Gastrocnemius medialis (tissue), 4 donors: ENCODE measurements around the gene DZIP3. TPM values are rescaled to one million over a fixed set of nuclear protein-coding genes. Genes with fewer than 3 reads are reported as not detected.
"Not testable (repeated sequence)": the region's sequence is repeated elsewhere in the genome, so short reads cannot be mapped to it uniquely, and the experiment has no call there.

Experiments
- ATAC-seq, 2 donors: fragments of 150-250 bp; one replicate each; pipeline ENCODE4 v1.9.1; 2016
- DNase-seq, 2 donors: peaks; one replicate each; pipeline ENCODE4 v3.0.0-alpha.2; 2019
- H3K27ac ChIP-seq, 4 donors: fragments of 200-600 bp; sonication (generic); 1 replicate in 1 of 4; 2 replicates in 3 of 4; pipeline ENCODE4 v1.5.1; 2016 to 2018; ENCODE audit warnings: mild to moderate bottlenecking in 2 of 4, moderate library complexity in 1 of 4
- H3K27me3 ChIP-seq, 3 donors: fragments of 200-600 bp; sonication (generic) in 2 of 3; 1 replicate in 1 of 3; 2 replicates in 2 of 3; pipeline versions ENCODE4 v1.5.1 to v1.6.0; 2016 to 2019; ENCODE audit warnings: mild to moderate bottlenecking in 1 of 3, moderate library complexity in 1 of 3
- H3K36me3 ChIP-seq, 2 donors: fragments of 200-600 bp; sonication (generic) in 1 of 2; one replicate each; pipeline ENCODE4 v1.5.1; 2017 to 2018
- H3K4me1 ChIP-seq, 2 donors: fragments of 200-600 bp; sonication (generic) in 1 of 2; one replicate each; pipeline ENCODE4 v1.5.1; 2016 to 2017; ENCODE audit warnings: mild to moderate bottlenecking in 2 of 2
- H3K4me3 ChIP-seq, 4 donors: fragments of 200-600 bp; sonication (generic) in 3 of 4; 1 replicate in 1 of 4; 2 replicates in 3 of 4; pipeline ENCODE4 v1.5.1; 2016 to 2019; ENCODE audit warnings: mild to moderate bottlenecking in 2 of 4
- H3K9me3 ChIP-seq, 3 donors: fragments of 200-600 bp; sonication (generic) in 2 of 3; 1 replicate in 1 of 3; 2 replicates in 2 of 3; pipeline ENCODE4 v1.5.1; 2016 to 2019
- POLR2A ChIP-seq, 2 donors: fragments of 450-650 bp; IDR thresholded peaks; one replicate each; pipeline ENCODE4 v1.6.1; 2017; ENCODE audit warnings: antibody characterized with exemption in 2 of 2, mild to moderate bottlenecking in 2 of 2, moderate library complexity in 2 of 2
- in situ Hi-C, 4 donors: fragments of 200-750 bp; cut with MboI; loops; one replicate each; pipeline versions ENCODE4 v1.15.0 to v1.8.0; 2017; ENCODE audit warnings: low sequenced_read_pairs in 4 of 4
- intact Hi-C: fragments of 100-400 bp; cut with DNase I; formaldehyde crosslinking; loops from one replicate; pipeline ENCODE4 v1.15.1; 2023; ENCODE audit warnings: low total_unique reads
- total RNA-seq, 4 donors: library from RNA; depleted of rRNA; stranded (reverse); fragments of >200 nt; gene quantifications; one replicate each; pipeline versions ENCODE4 v1.1.0 to v1.2.3, GENCODE V29; 2016
- TF ChIP-seq, protein P1 (sequence below), 5 experiments: fragments of 450-650 bp in 3 of 5; fragments of 200-600 bp in 2 of 5; sonication (generic) in 2 of 5; IDR thresholded peaks in 4 of 5; conservative IDR thresholded peaks in 1 of 5; 1 replicate in 4 of 5; 2 replicates in 1 of 5; pipeline ENCODE4 v1.5.1; 2016 to 2019; ENCODE audit warnings: antibody characterized with exemption in 5 of 5, mild to moderate bottlenecking in 3 of 5, moderate library complexity in 3 of 5

The DZIP3 gene
- total RNA-seq, 4 donors from 2014 or later: 3.4 to 7.8 (median 5.7) TPM

DNA sequence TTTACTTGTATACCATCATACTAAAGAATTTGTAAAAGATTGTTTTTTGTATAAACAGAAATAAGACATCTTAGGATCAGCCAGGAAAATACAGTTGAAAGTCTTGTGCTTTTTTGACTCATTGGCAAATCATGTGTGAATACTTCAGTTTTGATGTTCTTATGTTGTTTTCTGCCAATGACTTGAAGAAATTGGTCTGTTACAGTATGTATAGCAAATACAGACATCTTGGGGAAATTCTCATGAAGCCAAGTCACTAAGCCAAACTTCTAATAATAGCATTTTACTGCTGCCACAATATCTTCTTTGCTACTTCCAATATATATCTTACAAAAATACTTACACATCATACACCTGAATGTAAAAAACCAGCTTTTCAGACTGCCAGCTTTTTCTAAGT lies 83.2 kb downstream of the DZIP3 start:
- Histone ChIP-seq H3K27me3 (no peaks in the 10 kb centered on the region), H3K4me3 (no peak overlapping the region), H3K36me3 (peaks cover 0 to 5% of the 10 kb centered on the region in 2 donors), H3K9me3 (no peaks in the 10 kb centered on the region), H3K4me1 (no peaks in the 10 kb centered on the region), H3K27ac (no peak overlapping the region)
- intact Hi-C loops: no loop called here
- TF ChIP-seq POLR2A (IDR thresholded peaks at IDR 0.05): no peak
- TF ChIP-seq, protein P1, sequence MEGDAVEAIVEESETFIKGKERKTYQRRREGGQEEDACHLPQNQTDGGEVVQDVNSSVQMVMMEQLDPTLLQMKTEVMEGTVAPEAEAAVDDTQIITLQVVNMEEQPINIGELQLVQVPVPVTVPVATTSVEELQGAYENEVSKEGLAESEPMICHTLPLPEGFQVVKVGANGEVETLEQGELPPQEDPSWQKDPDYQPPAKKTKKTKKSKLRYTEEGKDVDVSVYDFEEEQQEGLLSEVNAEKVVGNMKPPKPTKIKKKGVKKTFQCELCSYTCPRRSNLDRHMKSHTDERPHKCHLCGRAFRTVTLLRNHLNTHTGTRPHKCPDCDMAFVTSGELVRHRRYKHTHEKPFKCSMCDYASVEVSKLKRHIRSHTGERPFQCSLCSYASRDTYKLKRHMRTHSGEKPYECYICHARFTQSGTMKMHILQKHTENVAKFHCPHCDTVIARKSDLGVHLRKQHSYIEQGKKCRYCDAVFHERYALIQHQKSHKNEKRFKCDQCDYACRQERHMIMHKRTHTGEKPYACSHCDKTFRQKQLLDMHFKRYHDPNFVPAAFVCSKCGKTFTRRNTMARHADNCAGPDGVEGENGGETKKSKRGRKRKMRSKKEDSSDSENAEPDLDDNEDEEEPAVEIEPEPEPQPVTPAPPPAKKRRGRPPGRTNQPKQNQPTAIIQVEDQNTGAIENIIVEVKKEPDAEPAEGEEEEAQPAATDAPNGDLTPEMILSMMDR (IDR thresholded peaks at IDR 0.05 in 4 of 5, conservative IDR thresholded peaks at IDR 0.05 in 1 of 5): no peak
- no peak for ATAC-seq
- in situ Hi-C loops: loop anchor here in 3 of 4 donors (5.0 to 25.0 kb wide), 4 partner anchors 242 to 1640 kb away; no protein-coding TSS in a partner anchor
- no peak for DNase-seq

DNA sequence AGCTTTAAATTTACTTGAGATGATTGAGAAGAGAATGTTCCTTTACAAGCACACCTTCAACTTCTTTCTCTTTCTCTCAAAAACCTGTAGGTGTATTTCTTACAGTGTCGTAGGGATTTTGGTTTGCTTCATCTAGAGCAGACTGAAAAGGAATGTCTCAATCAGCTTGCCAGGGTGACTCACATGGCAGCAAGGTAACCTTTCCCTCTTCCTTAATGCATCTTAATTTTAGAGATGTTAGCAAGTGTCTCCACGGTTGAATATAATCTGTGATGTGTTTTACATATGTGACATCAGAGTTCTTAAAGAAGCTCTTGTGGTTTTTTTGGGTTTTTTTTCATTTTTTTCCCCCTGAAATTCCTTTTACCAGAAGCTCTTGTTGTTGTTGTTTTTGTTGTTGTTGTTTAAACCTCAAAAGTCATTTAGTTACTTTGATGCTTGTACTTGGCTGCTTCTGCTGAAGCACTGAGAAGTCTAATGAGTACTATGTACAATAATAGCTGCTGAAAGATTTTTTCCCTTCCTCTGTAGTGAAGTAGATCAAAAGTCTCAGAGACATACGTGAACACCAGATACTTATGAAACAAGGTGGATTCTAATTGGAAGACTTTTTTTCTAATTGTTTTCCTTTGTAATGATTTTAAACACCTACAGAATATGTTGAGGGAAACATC lies 84.6 kb downstream of the DZIP3 start:
- intact Hi-C loops (no loop called here), in situ Hi-C loops (loop anchor here in 3 of 4 donors (5.0 to 25.0 kb wide), 4 partner anchors 241 to 1638 kb away; no protein-coding TSS in a partner anchor)
- Histone ChIP-seq H3K4me3 (no peak overlapping the region), H3K27ac (no peak overlapping the region), H3K4me1 (no peaks in the 10 kb centered on the region), H3K27me3 (no peaks in the 10 kb centered on the region), H3K36me3 (peaks cover 0 to 6% of the 10 kb centered on the region in 2 donors), H3K9me3 (no peaks in the 10 kb centered on the region)
- DNase-seq: no peak
- TF ChIP-seq, protein P1 (IDR thresholded peaks at IDR 0.05 in 4 of 5, conservative IDR thresholded peaks at IDR 0.05 in 1 of 5): no peak
- TF ChIP-seq POLR2A (IDR thresholded peaks at IDR 0.05): no peak
- no peak for ATAC-seq

DNA sequence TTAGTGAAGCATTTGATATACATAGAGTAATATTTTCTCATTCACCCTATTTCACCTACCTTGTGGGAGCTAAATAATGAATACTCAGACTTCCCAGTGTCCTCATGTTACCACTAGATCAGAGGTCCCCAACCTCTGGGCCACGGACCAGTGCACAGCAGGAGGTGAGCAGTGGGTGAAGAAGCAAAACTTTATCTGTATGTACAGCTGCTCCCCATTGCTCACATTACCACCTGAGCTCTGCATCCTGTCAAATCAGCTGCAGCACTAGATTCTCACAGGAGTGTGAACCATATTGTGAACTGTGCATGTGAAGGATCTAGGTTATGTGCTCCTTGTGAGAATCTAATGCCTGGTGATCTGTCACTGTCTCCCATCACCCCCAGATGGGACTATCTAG lies 88.3 kb downstream of the DZIP3 start:
- no peaks in the 10 kb centered on the region for H3K4me1 ChIP-seq
- no peaks in the 10 kb centered on the region for H3K27me3 ChIP-seq
- H3K27ac ChIP-seq: no peak overlapping the region
- H3K9me3 ChIP-seq: no peaks in the 10 kb centered on the region
- in situ Hi-C loops (loop anchor here in 1 of 4 donors (10.0 kb wide), 1 partner anchor 237 kb away; no protein-coding TSS in a partner anchor), intact Hi-C loops (no loop called here)
- DNase-seq: no peak
- ATAC-seq: no peak
- H3K36me3 ChIP-seq: peaks cover 0 to 6% of the 10 kb centered on the region in 2 donors
- no peak for TF ChIP-seq POLR2A (IDR thresholded peaks at IDR 0.05)
- TF ChIP-seq, protein P1 (IDR thresholded peaks at IDR 0.05 in 4 of 5, conservative IDR thresholded peaks at IDR 0.05 in 1 of 5): no peak
- H3K4me3 ChIP-seq: no peak overlapping the region

DNA sequence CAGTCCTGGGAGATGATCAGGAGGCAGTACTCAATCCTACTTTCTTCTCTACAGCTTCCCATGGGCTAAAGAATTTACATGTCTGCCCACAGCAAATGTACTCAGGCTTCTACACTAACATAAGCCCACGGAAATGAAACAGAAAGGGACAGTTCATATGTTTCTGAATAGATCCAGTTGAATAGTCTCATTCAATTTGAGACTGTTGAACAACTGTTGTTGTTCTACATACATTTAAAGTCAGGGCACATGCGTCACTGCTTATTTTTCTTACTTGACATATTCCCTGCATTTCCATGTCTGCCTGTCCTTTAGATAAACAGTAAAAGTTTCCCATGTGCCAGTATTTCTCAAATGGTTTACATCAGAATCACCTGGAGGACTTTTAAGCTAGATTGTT lies 102.8 kb downstream of the DZIP3 start:
- intact Hi-C loops: not testable (repeated sequence)

DNA sequence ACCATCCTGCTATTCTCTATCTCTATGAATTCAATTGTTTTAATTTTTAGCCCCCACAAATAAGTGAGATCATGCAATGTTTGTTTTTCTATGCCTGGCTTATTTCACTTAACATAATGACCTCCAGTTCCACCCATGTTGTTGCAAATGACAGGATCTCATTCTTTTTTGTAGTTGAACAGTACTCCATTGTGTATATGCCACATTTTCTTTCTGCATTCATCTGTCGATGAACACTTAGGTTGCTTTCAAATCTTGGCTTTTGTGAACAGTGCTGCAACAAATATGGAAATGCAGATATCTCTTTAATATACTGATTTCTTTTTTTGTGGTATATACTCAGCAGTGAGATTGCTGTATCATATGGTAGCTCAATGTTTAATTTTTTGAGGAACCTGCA lies 108.9 kb downstream of the DZIP3 start:
- Histone ChIP-seq H3K4me1 (no peaks in the 10 kb centered on the region), H3K36me3 (no peaks in the 10 kb centered on the region), H3K27ac (no peak overlapping the region), H3K9me3 (no peaks in the 10 kb centered on the region), H3K4me3 (no peak overlapping the region), H3K27me3 (no peaks in the 10 kb centered on the region)
- no peak for ATAC-seq
- DNase-seq: no peak
- in situ Hi-C loops: no loop called here
- intact Hi-C loops: no loop called here
- no peak for TF ChIP-seq POLR2A (IDR thresholded peaks at IDR 0.05)
- TF ChIP-seq, protein P1 (IDR thresholded peaks at IDR 0.05 in 4 of 5, conservative IDR thresholded peaks at IDR 0.05 in 1 of 5): no peak

More for the DNA sequence above, 102.8 kb downstream of the DZIP3 start:
- DNase-seq, H3K27ac ChIP-seq, H3K4me1 ChIP-seq, in situ Hi-C loops, ATAC-seq, H3K4me3 ChIP-seq, H3K9me3 ChIP-seq, H3K27me3 ChIP-seq: not testable (repeated sequence)
- peaks cover 0 to 46% of the 10 kb centered on the region in 2 donors for H3K36me3 ChIP-seq
